Hematopoietic multipotent progenitor cell (in vitro differentiated cells): ENCODE data around the gene POLR3K. TPM values are rescaled to one million over a fixed set of nuclear protein-coding genes. Genes with fewer than 3 reads are reported as not detected.
A peak's percentile ranks its signal among the peaks of the same experiment; 100 is the strongest.
"Not testable (repeated sequence)": the region's sequence is repeated elsewhere in the genome, so short reads cannot be mapped to it uniquely, and the experiment has no call there.

ENCODE experiments used
- DNase-seq, 3 donors: peaks; one replicate each; pipeline ENCODE4 v3.0.0-alpha.2; 2011 to 2015; ENCODE audit warnings: low read depth in 2 of 3, low spot score in 2 of 3
- total RNA-seq: library from RNA; depleted of rRNA; stranded (reverse); fragments of >200 nt; gene quantifications from one replicate; pipeline ENCODE4 v1.2.3, GENCODE V29; 2012

Gene POLR3K
- total RNA-seq, 1 donor = 9.4 TPM

- DNase-seq = no peak
Observed at GRCh38 chr16:47234-47633, 6.2 kb downstream of the POLR3K start.

GRCh38 chr16:46510-46909 lies 6.9 kb downstream of the POLR3K start:
- DNase-seq = not testable (repeated sequence)

- no peak for DNase-seq
Observed at GRCh38 chr16:45454-45853, 8.0 kb downstream of the POLR3K start.

- DNase-seq = no peak
Observed at GRCh38 chr16:44655-45054, 8.8 kb downstream of the POLR3K start.

- DNase-seq = no peak
Observed at GRCh38 chr16:43294-43693, 10.1 kb downstream of the POLR3K start.

GRCh38 chr16:42691-43090 lies 10.7 kb downstream of the POLR3K start:
- DNase-seq = no peak

GRCh38 chr16:42069-42457 lies 11.3 kb downstream of the POLR3K start:
- DNase-seq = no peak

- no peak for DNase-seq
Observed at GRCh38 chr16:41439-42068, 11.9 kb downstream of the POLR3K start.

GRCh38 chr16:38941-39892 lies 14.2 kb downstream of the POLR3K start:
- peak in 2 of 3 donors; percentile 14 to 18 for DNase-seq

- not testable (repeated sequence) for DNase-seq
Observed at GRCh38 chr16:38206-38605, 15.2 kb downstream of the POLR3K start.

GRCh38 chr16:37511-37910 lies 15.9 kb downstream of the POLR3K start:
- no peak for DNase-seq

- DNase-seq = no peak
Observed at GRCh38 chr16:36336-36984, 16.9 kb downstream of the POLR3K start.

- no peak for DNase-seq
Observed at GRCh38 chr16:35678-36305, 17.6 kb downstream of the POLR3K start.

GRCh38 chr16:35011-35677 lies 18.3 kb downstream of the POLR3K start:
- DNase-seq = peak in 2 of 3 donors; percentile 58 to 74

- DNase-seq = no peak
Observed at GRCh38 chr16:34648-34987, 18.8 kb downstream of the POLR3K start.

- DNase-seq = no peak
Observed at GRCh38 chr16:33877-34647, 19.3 kb downstream of the POLR3K start.

GRCh38 chr16:33154-33876 lies 20.1 kb downstream of the POLR3K start:
- DNase-seq = not testable (repeated sequence)

GRCh38 chr16:30627-31026 lies 22.8 kb downstream of the POLR3K start:
- DNase-seq = not testable (repeated sequence)

- DNase-seq = not testable (repeated sequence)
Observed at GRCh38 chr16:25926-26348, 27.5 kb downstream of the POLR3K start.
